Nephron progenitor cell (in vitro differentiated cells): ENCODE measurements around the gene MYBBP1A.

ENCODE experiments used
- DNase-seq: peaks from one replicate; pipeline ENCODE4 v3.0.0; 2021
- H3K27ac Mint-ChIP-seq: 2 replicates; pipeline ENCODE4 v1.8.0; 2021; ENCODE audit warnings: mild to moderate bottlenecking, moderate library complexity, mixed read lengths
- H3K27me3 Mint-ChIP-seq: 2 replicates; pipeline ENCODE4 v1.8.0; 2021; ENCODE audit warnings: mild to moderate bottlenecking, low read depth, mixed read lengths; ENCODE audit not compliant: poor library complexity
- H3K36me3 Mint-ChIP-seq: 2 replicates; pipeline ENCODE4 v1.8.0; 2021; ENCODE audit warnings: low read depth, mixed read lengths
- H3K4me1 Mint-ChIP-seq: 2 replicates; pipeline ENCODE4 v1.8.0; 2021; ENCODE audit warnings: mixed read lengths
- H3K4me3 Mint-ChIP-seq: 2 replicates; pipeline ENCODE4 v1.8.0; 2021; ENCODE audit warnings: mild to moderate bottlenecking, moderate library complexity, mixed read lengths
- H3K9me3 Mint-ChIP-seq: 2 replicates; pipeline ENCODE4 v1.8.0; 2021; ENCODE audit warnings: mild to moderate bottlenecking, moderate library complexity, mixed read lengths
- CTCF ChIP-seq: fragments of 200-600 bp; sonication (generic); IDR thresholded peaks from 2 replicates; pipeline ENCODE4 v1.5.0; 2021; ENCODE audit warnings: antibody characterized with exemption

The MYBBP1A gene

GRCh38 chr17:4499431-4500190, 55.6 kb downstream of the MYBBP1A start:
- peak; percentile 56 for DNase-seq

GRCh38 chr17:4498461-4499397, 56.5 kb downstream of the MYBBP1A start, which contains the start of gene SPNS2:
SPNS2 (plus strand) TSS chr17:4498881; CDS start chr17:4499048, 167 bp downstream.
- no peak for TF ChIP-seq CTCF
- peaks cover 19% of the 10 kb centered on the region for H3K4me1 Mint-ChIP-seq
- H3K27me3 Mint-ChIP-seq: peaks cover 87% of the 10 kb centered on the region
- peak; percentile 80 for DNase-seq
- H3K4me3 Mint-ChIP-seq: peak within 1 kb of the TSS; percentile 76
- H3K27ac Mint-ChIP-seq: no peak within 1 kb of the TSS
- no peaks in the 10 kb centered on the region for H3K9me3 Mint-ChIP-seq
- H3K36me3 Mint-ChIP-seq: no peaks in the 10 kb centered on the region

More at GRCh38 chr17:4499431-4500190, 55.6 kb downstream of the MYBBP1A start:
- H3K4me1 Mint-ChIP-seq: peaks cover 19% of the 10 kb centered on the region
- peak overlapping the region; percentile 76 for H3K4me3 Mint-ChIP-seq
- no peak overlapping the region for H3K27ac Mint-ChIP-seq
- no peak for TF ChIP-seq CTCF
- peaks cover 91% of the 10 kb centered on the region for H3K27me3 Mint-ChIP-seq
- H3K36me3 Mint-ChIP-seq: no peaks in the 10 kb centered on the region
- no peaks in the 10 kb centered on the region for H3K9me3 Mint-ChIP-seq

GRCh38 chr17:4497101-4497824, 57.9 kb downstream of the MYBBP1A start:
- no peak overlapping the region for H3K27ac Mint-ChIP-seq
- H3K36me3 Mint-ChIP-seq: no peaks in the 10 kb centered on the region
- H3K9me3 Mint-ChIP-seq: no peaks in the 10 kb centered on the region
- H3K4me1 Mint-ChIP-seq: peaks cover 24% of the 10 kb centered on the region
- H3K4me3 Mint-ChIP-seq: peak overlapping the region; percentile 54
- TF ChIP-seq CTCF: no peak
- peaks cover 79% of the 10 kb centered on the region for H3K27me3 Mint-ChIP-seq
- no peak for DNase-seq

- H3K36me3 Mint-ChIP-seq: no peaks in the 10 kb centered on the region
- H3K9me3 Mint-ChIP-seq: no peaks in the 10 kb centered on the region
- H3K27me3 Mint-ChIP-seq: peaks cover 49% of the 10 kb centered on the region
- TF ChIP-seq CTCF: no peak
- no peak overlapping the region for H3K4me3 Mint-ChIP-seq
- DNase-seq: peak; percentile 97
- peaks cover 17% of the 10 kb centered on the region for H3K4me1 Mint-ChIP-seq
- no peak overlapping the region for H3K27ac Mint-ChIP-seq
Measured at GRCh38 chr17:4492721-4493561, 62.2 kb downstream of the MYBBP1A start.

- no peak for DNase-seq
- Mint-ChIP-seq H3K4me3 (no peak overlapping the region), H3K36me3 (no peaks in the 10 kb centered on the region), H3K9me3 (no peaks in the 10 kb centered on the region), H3K27ac (no peak overlapping the region), H3K4me1 (peaks cover 9% of the 10 kb centered on the region), H3K27me3 (peaks cover 26% of the 10 kb centered on the region)
- no peak for TF ChIP-seq CTCF
Measured at GRCh38 chr17:4490637-4491061, 64.5 kb downstream of the MYBBP1A start.
